RPMI8226 (cell line): ENCODE measurements around the gene EEF1AKMT2.
A peak's percentile ranks its signal among the peaks of the same experiment; 100 is the strongest.

Experiments
- DNase-seq: peaks from one replicate; pipeline ENCODE4 v3.0.0-alpha.2; 2015

Gene EEF1AKMT2

DNA sequence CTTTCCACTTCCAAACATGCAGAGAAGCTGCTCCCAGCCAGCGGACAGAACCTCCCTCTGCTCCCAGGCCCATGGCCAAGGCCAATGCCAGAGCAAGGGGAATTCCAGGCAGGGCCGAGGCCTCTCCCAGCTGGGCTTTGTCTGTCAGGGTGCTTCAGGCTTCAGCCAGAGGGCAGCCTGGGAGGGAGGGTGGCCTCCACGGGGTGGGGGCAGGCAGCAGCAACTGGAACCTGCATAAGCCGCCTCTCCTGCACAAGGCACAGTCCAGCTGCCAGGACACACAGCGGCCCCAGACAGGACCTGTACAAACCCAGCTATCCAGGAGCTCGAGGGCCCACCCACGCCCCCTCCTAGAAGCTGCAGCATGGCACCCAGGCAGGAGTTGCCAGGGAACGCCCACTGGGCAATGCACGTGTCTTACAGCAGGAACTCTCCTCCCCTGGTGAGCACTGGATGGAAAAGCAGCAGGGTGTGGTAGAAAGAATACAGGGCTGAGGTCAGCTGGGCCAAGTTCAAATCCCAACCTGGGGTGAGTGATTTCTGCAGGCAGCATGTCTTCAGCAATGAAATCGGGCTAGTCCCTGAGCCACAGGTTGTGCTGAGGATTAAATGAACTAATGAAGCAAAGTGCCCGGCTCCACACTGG is 55.1 kb downstream of the EEF1AKMT2 start:
- DNase-seq, result peak; percentile 22

DNA sequence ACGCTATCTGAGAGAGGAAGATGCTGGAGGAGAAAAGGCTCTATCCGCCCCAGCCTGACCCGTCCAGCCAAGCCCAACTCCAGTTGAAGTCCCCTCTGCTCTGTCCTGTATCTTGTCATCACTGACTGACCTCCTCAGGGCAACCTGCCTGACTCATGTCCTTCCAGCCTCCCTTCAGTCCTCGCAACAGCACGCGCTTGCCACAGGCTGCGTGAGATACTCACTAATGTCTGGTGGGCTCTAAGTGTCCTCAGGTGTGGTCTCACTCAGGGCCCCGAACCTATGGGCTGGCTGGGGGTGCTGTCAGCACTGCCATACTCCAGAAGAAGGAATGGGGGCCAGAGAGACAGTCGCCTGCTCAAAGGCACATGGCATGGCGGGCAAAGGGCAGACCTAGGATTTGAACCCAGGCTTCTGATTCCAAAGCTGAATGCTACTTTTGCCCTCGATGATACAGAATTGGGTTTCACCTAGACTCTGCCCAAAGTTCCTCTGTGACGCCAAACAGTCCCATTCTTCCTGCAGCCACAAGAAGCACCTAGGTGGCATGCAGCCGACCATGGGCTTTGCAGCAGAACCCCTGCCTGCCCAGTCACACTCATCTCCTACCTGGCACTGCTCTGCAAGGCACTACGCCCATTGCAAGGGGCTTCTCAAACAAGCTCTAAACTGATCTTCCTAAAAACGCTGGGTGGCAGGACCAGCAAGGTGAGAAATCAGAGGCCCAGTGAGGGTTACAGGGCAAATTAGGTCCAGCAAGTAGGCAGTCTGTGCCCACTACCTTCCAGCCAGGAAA is 56.0 kb downstream of the EEF1AKMT2 start:
- DNase-seq, result no peak

DNA sequence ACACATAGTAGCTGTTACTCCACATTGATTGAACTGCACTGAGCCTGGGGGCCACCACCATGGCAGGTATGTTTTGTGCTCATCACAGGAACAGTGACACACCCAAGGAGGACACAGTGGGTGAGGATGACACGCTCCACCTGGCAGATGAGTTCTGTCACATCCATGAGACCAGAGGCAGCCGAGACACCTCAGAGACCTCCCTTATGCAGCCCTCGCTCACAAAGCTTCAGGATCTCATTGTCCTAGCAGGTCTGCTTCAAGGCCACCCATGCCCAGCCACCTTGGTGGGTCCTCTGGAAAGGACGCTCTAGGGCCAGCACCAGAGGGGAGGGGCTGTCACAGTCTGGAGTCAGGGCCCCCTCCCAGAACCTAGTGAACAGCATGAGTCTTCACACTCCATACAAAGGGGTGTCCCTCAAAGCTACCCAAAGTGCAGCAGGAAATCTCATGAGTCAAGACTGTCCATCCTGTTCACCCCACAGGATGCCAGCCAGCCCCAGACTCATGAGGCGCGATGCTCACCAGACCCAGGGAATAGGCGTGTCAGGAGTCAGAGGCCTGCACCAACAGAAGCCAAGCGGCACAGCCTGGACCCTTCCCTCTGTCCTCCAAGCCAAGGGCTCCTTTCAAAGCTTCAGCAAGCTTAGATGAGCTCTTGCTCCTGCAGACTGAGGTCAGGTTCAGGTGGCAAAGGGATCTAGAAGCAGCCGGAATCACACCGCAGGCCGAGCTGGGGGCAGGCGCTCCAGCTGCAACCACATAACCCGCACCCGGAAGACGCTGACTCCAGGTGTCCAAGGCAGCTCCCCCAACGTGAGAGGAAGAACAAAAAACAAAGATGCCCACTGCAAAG is 57.1 kb downstream of the EEF1AKMT2 start:
- DNase-seq, result no peak

- no peak for DNase-seq
Observed at GRCh38 chr10:124733571-124734245, 58.0 kb downstream of the EEF1AKMT2 start.

DNA sequence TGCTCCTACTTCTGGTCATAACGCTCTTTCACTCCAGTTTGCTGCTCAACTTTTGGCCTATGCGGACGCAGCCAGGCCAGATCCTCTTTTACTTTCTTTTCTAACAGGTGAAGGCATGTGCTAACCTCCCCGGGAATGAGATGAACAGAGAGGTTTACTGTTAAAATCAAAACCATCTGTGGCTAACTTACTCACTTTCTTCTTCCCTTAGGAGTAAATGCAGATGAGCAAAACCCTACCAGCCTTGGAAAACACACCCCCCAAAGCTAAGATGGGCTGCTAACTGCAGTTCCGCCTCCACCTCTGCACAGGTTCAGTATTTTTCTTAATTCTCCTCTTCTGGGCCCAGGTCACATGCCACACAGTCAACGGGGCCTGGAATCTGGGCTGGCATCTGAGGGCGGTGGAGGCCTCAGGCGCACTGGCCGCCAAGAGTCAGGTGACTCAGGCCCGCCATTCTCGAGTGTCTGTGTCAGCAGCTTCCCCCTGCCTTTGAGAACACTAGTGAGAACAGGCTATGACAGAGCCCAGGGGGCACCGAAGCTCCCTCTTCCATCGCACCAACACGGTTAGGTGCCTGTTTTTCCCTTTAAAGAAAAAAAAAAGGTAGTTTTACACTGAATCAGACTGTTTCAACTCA is 58.6 kb downstream of the EEF1AKMT2 start:
- peak; percentile 64 for DNase-seq

- DNase-seq, result no peak
Observed at GRCh38 chr10:124731551-124731950, 60.1 kb downstream of the EEF1AKMT2 start.

GRCh38 chr10:124730790-124731189 is 60.9 kb downstream of the EEF1AKMT2 start:
- no peak for DNase-seq

GRCh38 chr10:124728830-124729661 is 62.6 kb downstream of the EEF1AKMT2 start:
- no peak for DNase-seq

DNA sequence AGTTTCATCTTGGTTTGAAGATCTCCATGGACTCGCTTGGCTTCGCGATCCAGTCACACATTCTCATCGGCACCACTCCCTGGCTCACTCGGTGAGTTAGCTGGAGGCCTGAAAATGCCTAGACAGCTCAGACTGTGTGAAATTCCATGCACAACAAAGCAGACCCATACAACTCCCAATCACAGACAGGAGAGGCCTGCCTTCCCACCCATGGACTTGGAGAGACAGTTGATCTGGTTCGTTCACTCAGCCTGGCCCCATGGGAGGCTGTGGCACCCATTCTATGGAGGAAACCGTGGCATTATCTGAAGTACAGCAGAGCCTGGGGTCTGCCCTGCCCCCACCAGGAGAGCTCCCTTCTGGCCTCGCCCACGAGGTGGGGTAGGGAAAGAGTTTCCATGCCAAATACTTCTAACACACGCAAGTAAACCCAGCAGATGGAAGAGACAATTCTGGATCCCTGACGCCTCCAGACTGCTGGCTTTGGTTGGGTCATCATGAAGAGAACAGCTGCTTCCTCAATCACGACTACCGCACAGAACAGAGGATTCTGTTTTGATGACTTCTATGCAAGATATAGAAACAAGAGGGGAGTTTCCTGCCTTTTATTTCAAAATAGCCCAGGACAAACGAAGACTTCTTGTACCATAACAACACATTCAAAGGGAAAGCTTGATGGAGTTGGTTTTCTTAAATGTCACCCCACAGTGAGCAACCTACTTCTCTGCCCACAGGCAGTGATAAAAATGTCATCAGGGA is 63.4 kb downstream of the EEF1AKMT2 start:
- no peak for DNase-seq

- DNase-seq, result no peak
Observed at GRCh38 chr10:124727361-124727960, 64.2 kb downstream of the EEF1AKMT2 start.

DNA sequence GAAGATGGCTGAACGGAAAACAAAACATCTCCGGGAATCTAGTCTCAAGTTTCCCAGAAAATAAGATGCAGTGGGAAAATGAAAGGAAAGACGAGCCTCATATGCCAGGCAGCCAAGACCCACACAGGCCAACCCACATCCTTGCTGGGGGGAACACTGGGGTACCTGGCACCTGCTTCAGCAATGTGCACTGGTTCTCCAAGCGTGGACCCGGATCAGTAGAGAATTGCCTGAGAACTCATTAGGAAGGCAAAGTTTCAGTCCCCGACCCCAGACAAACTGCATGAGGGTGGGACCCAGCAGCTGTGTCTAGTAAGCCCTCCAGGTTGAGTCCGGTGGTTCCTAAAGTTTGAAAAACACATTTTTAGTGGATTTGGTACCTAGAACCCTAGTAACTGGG is 65.9 kb downstream of the EEF1AKMT2 start:
- DNase-seq, result no peak

GRCh38 chr10:124725171-124725631 is 66.5 kb downstream of the EEF1AKMT2 start:
- no peak for DNase-seq

DNA sequence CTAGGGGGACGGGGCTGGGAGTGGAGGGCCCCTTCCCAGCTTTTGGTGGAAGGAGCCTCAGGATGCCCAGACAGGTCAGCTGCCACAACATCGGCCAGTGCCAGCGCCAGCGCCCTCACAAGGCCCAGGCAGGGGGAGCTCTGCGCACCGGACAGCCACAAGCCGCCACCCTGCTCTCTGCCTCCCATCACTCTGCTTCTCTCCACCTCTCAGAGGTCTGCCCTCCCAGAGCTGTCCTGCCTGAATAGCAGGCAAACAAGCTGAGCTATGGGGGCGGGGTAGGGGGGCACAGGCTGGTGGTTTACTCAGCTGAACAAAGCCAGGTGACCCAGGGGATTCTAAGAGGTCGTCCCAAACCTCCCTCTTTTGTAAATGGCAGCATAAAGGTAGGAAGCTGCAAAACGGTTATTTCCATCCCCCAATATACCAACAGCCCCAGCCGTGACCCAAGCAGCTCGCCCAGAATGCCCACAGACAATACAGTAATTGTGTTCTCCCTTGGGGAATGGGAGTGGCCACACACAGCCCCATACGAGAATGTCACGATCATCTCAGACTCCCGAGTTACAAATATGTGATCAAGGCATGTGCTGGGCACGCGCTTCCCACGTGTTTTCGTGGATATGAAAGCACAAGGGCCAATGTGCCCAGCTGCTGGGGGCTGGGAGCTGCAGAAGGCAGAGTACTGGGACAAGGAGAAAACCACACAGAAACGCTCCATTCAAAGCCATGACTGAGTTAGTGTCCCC is 67.2 kb downstream of the EEF1AKMT2 start:
- DNase-seq, result no peak

DNA sequence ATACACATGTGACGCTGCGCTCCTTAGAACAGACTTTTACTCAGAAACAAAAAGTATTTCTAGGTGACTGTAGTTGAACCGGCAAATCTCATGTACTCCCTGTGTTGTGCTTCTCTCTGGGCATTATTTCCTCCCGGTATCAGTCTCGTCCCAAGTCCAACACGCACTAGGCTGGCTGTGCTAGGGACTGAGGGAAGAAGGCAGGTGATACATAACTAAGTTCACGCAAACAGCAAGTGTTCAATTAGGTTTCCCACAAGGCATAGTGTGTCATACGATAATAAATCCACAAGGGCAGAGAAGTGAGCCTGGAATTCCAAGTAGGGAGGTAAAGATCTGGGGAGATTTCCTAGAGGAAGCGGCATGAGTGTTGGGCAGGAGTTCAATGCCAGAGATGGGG is 67.9 kb downstream of the EEF1AKMT2 start:
- DNase-seq, result no peak

GRCh38 chr10:124722798-124723783 is 68.6 kb downstream of the EEF1AKMT2 start:
- peak; percentile 52 for DNase-seq

- DNase-seq, result no peak
Observed at GRCh38 chr10:124721330-124722045, 70.2 kb downstream of the EEF1AKMT2 start.

GRCh38 chr10:124719213-124719851 is 72.4 kb downstream of the EEF1AKMT2 start:
- DNase-seq, result peak; percentile 92
